H1 (cell line): ENCODE measurements around the gene ENO3. TPM values are rescaled to one million over a fixed set of nuclear protein-coding genes. Genes with fewer than 3 reads are reported as not detected.

ENCODE experiments used
- EP300 ChIP-seq, 2 experiments: IDR thresholded peaks; 1 replicate in 1 of 2; 2 replicates in 1 of 2; pipeline ENCODE4 v1.6.1; 2011 to 2012; ENCODE audit warnings: low read depth in 2 of 2, low read length in 2 of 2, mild to moderate bottlenecking in 2 of 2, borderline replicate concordance in 1 of 2, inconsistent platforms in 1 of 2, moderate library complexity in 1 of 2
- GTF2F1 ChIP-seq: IDR thresholded peaks from 2 replicates; pipeline ENCODE4 v1.6.1; 2012; ENCODE audit warnings: low read depth, low read length, improper control_type of control experiment, borderline replicate concordance
- KDM1A ChIP-seq: fragments of 200-600, 300-600 bp; sonication (generic); IDR thresholded peaks from 2 replicates; pipeline ENCODE4 v1.7.1; 2016; ENCODE audit warnings: mild to moderate bottlenecking, low read length, borderline replicate concordance
- PHF8 ChIP-seq: fragments of 200-600 bp; sonication (generic); conservative IDR thresholded peaks from 2 replicates; pipeline ENCODE4 v1.7.1; 2012; ENCODE audit warnings: low read depth, mild to moderate bottlenecking, inconsistent platforms, low read length, moderate library complexity
- POU5F1 ChIP-seq: IDR thresholded peaks from 2 replicates; pipeline ENCODE4 v1.6.1; 2011; ENCODE audit warnings: low read depth, mild to moderate bottlenecking, low read length, moderate library complexity
- SIN3A ChIP-seq, 2 experiments: IDR thresholded peaks in 1 of 2; conservative IDR thresholded peaks in 1 of 2; 2 replicates each; pipeline ENCODE4 v1.6.1; 2011 to 2012; ENCODE audit warnings: low read length in 2 of 2, improper control_type of control experiment in 1 of 2, low read depth in 1 of 2, mild to moderate bottlenecking in 1 of 2
- SP1 ChIP-seq: IDR thresholded peaks from 2 replicates; pipeline ENCODE4 v1.6.1; 2011; ENCODE audit warnings: low read depth, low read length
- polyA plus RNA-seq, 7 experiments: library from polyadenylated mRNA; depleted of rRNA in 3 of 7; stranded (reverse) in 5 of 7; unstranded in 2 of 7; fragments of >200 nt in 5 of 7; fragments of 200-250 nt in 2 of 7; gene quantifications; 1 replicate in 5 of 7; 2 replicates in 1 of 7; 4 replicates in 1 of 7; pipeline versions ENCODE4 v1.2.1 to v1.2.3, GENCODE V29; 2011 to 2013; ENCODE audit warnings: missing spikeins in 2 of 7, mixed read lengths in 2 of 7
- total RNA-seq: library from RNA; stranded (reverse); fragmentation: NEBNext Ultra II Directional; extraction: Animal tissue kit (Norgen Biotek cat#: 25700); gene quantifications from 2 replicates; pipeline ENCODE4 v1.2.1, GENCODE V29; 2021

ENO3 gene
- total and polyA plus RNA-seq, 2 of the 8 experiments (the other 6 are each of a cell fraction or from before 2014, with no cell fraction given) = 25.0 to 25.7 TPM

DNA sequence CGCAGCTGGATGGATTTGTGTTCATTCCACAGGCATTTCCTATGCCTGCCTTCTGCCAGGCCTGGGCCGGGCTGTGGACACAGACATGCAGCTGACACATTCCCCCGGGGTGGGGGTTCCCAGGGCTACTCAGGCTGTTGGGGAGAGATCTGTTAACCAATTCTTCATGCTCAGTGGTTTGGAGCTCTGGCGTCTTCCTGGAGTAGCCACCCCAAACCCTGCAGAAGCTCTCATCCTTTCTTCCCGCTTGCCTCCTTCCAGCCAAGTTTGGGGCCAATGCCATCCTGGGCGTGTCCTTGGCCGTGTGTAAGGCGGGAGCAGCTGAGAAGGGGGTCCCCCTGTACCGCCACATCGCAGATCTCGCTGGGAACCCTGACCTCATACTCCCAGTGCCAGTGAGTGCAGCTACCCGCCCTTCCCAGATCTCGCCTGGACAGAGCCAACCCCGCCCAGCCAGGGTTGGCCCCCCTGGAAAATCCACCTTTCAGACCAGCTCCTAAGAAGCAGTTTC lies 2.6 kb downstream of the ENO3 start (continued):
- no peak for TF ChIP-seq PHF8
- no peak for TF ChIP-seq POU5F1
- no peak for TF ChIP-seq EP300 (IDR thresholded peaks at IDR 0.05; ENCODE audit: borderline replicate concordance in 1 of 2, low read depth in 2 of 2, low read length in 2 of 2)
- TF ChIP-seq SP1 = no peak
- TF ChIP-seq KDM1A = no peak
- TF ChIP-seq GTF2F1 = no peak
- TF ChIP-seq SIN3A (conservative IDR thresholded peaks at IDR 0.05 in 1 of 2, IDR thresholded peaks at IDR 0.05 in 1 of 2; ENCODE audit: low read depth in 1 of 2, low read length in 2 of 2) = no peak
